ENCODE results near the gene CDON. TPM values are rescaled to one million over a fixed set of nuclear protein-coding genes. Genes with fewer than 3 reads are reported as not detected.

CDON gene
- total RNA-seq, 1 donor from 2014 or later = 71.3 TPM

- Histone ChIP-seq H4K20me1 (ENCODE audit: low read depth) (no peaks in the 10 kb centered on the region), H3K36me3 (no peaks in the 10 kb centered on the region), H3K4me2 (peak overlapping the region; percentile 52), H3K27ac (no peak overlapping the region), H3K9ac (no peak overlapping the region), H3F3A (ENCODE audit: low read depth) (peaks cover 20% of the 10 kb centered on the region), H3K79me2 (ENCODE audit: low read depth) (no peaks in the 10 kb centered on the region), H3K27me3 (peaks cover 5% of the 10 kb centered on the region), H3K4me3 (peak overlapping the region; percentile 15), H2AFZ (replicated peaks) (no peak overlapping the region), H3K4me1 (peaks cover 29% of the 10 kb centered on the region), H3K9me3 (ENCODE audit: low read depth) (no peaks in the 10 kb centered on the region)
- H3K4me1 Mint-ChIP-seq = peaks cover 28% of the 10 kb centered on the region
- H3K27me3 Mint-ChIP-seq (ENCODE audit: insufficient read depth, low read depth) = peaks cover 14% of the 10 kb centered on the region
- no peak overlapping the region for H3K4me3 Mint-ChIP-seq
- DNase-seq (ENCODE audit: low spot score) = peak; percentile 39
- TF ChIP-seq CTCF (IDR thresholded peaks at IDR 0.05) (no peak), EZH2 (IDR thresholded peaks at IDR 0.05) (no peak), EZH2phosphoT487 (IDR thresholded peaks at IDR 0.05) (no peak)
- H3K36me3 Mint-ChIP-seq = no peaks in the 10 kb centered on the region
- H3K9me3 Mint-ChIP-seq = no peaks in the 10 kb centered on the region
- H3K27ac Mint-ChIP-seq = peak overlapping the region; percentile 78
Observed at GRCh38 chr11:126072801-126073594, 10.3 kb upstream of the CDON start.

- TF ChIP-seq EZH2 (IDR thresholded peaks at IDR 0.05) = no peak
- TF ChIP-seq CTCF (IDR thresholded peaks at IDR 0.05) = no peak
- TF ChIP-seq EZH2phosphoT487 (IDR thresholded peaks at IDR 0.05) = no peak
- H3K27me3 ChIP-seq = peaks cover 5% of the 10 kb centered on the region
Observed at GRCh38 chr11:126072141-126072741, 9.6 kb upstream of the CDON start.

GRCh38 chr11:126063507-126063852 lies 814 bp upstream of the CDON start:
- no peak for DNase-seq (ENCODE audit: low spot score)
- Histone ChIP-seq H4K20me1 (ENCODE audit: low read depth) (peaks cover 27% of the 10 kb centered on the region), H2AFZ (replicated peaks) (peak overlapping the region; percentile 100), H3K4me3 (peak overlapping the region; percentile 76), H3K4me1 (peaks cover 29% of the 10 kb centered on the region), H3F3A (ENCODE audit: low read depth) (peaks cover 41% of the 10 kb centered on the region), H3K9ac (no peak overlapping the region), H3K27me3 (no peaks in the 10 kb centered on the region), H3K27ac (no peak overlapping the region), H3K79me2 (ENCODE audit: low read depth) (peaks cover 22% of the 10 kb centered on the region), H3K36me3 (no peaks in the 10 kb centered on the region), H3K4me2 (peak overlapping the region; percentile 89), H3K9me3 (ENCODE audit: low read depth) (no peaks in the 10 kb centered on the region)
- TF ChIP-seq EZH2 (IDR thresholded peaks at IDR 0.05) = no peak
- no peaks in the 10 kb centered on the region for H3K36me3 Mint-ChIP-seq
- H3K4me3 Mint-ChIP-seq = peak overlapping the region; percentile 87
- peaks cover 29% of the 10 kb centered on the region for H3K4me1 Mint-ChIP-seq
- no peaks in the 10 kb centered on the region for H3K9me3 Mint-ChIP-seq
- peak overlapping the region; percentile 100 for H3K27ac Mint-ChIP-seq
- H3K27me3 Mint-ChIP-seq (ENCODE audit: insufficient read depth, low read depth) = peaks cover 6% of the 10 kb centered on the region

More at GRCh38 chr11:126072141-126072741, 9.6 kb upstream of the CDON start:
- H3K9me3 Mint-ChIP-seq = no peaks in the 10 kb centered on the region
- peaks cover 25% of the 10 kb centered on the region for H3K4me1 Mint-ChIP-seq
- no peaks in the 10 kb centered on the region for H3K36me3 Mint-ChIP-seq
- Histone ChIP-seq H3K4me3 (peak overlapping the region; percentile 15), H3K9ac (no peak overlapping the region), H3K27ac (no peak overlapping the region), H3K36me3 (no peaks in the 10 kb centered on the region), H3K4me2 (peak overlapping the region; percentile 52), H3F3A (ENCODE audit: low read depth) (peaks cover 16% of the 10 kb centered on the region), H3K4me1 (peaks cover 26% of the 10 kb centered on the region), H3K79me2 (ENCODE audit: low read depth) (no peaks in the 10 kb centered on the region), H3K9me3 (ENCODE audit: low read depth) (no peaks in the 10 kb centered on the region), H2AFZ (replicated peaks) (no peak overlapping the region), H4K20me1 (ENCODE audit: low read depth) (no peaks in the 10 kb centered on the region)
- peaks cover 7% of the 10 kb centered on the region for H3K27me3 Mint-ChIP-seq (ENCODE audit: insufficient read depth, low read depth)
- H3K4me3 Mint-ChIP-seq = no peak overlapping the region
- DNase-seq (ENCODE audit: low spot score) = no peak
- H3K27ac Mint-ChIP-seq = peak overlapping the region; percentile 78
